Measurements from ENCODE around the gene CLIP1.

The CLIP1 gene

GRCh38 chr12:122395319-122395718 is 27.1 kb downstream of the CLIP1 start:
- H3K4me3 ChIP-seq (ENCODE audit: low read depth, low read length), result no peak overlapping the region

DNA sequence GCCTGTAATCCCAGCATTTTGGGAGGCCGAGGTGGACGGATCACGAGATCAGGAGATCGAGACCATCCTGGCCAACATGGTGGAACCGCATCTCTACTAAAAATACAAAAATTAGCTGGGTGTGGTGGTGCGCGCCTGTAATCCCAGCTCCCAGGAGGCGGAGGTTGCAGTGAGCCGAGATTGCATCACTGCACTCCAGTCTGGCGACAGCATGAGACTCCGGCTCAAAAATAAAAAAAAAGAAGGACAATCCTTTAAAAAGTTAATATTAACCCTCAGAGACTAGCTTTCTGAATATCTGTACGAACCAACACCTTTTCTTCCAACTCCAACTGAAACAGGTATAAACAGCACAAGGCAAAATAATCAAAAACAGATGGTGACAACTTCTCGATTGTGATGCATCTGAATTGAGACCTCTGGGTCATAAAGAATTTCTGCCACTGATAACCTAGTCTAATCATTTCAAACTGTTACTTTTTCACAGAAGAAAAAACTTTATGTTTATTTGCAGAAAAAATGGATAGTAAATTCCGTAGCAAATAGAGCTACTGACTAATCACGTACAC is 27.8 kb downstream of the CLIP1 start:
- H3K9ac ChIP-seq (ENCODE audit: low read length), result no peak overlapping the region
- H3K79me2 ChIP-seq (ENCODE audit: control insufficient read depth, insufficient read depth, low read length, poor library complexity), result no peaks in the 10 kb centered on the region
- no peak overlapping the region for H3K27ac ChIP-seq (ENCODE audit: low read depth, low read length)
- no peaks in the 10 kb centered on the region for H3K27me3 ChIP-seq (ENCODE audit: insufficient read depth, low read length)
- H3K36me3 ChIP-seq (ENCODE audit: control insufficient read depth in 1 of 2, insufficient read depth in 2 of 2, low read length in 2 of 2), result peaks cover 3 to 4% of the 10 kb centered on the region in 2 experiments
- no peaks in the 10 kb centered on the region for H3K79me1 ChIP-seq (ENCODE audit: low read length)
- H3K4me3 ChIP-seq (ENCODE audit: low read depth, low read length), result no peak overlapping the region
- H2BK5ac ChIP-seq (ENCODE audit: low read depth, low read length, poor library complexity), result no peak overlapping the region
- H3K23ac ChIP-seq (ENCODE audit: low read length), result no peak overlapping the region
- no peak overlapping the region for H3K18ac ChIP-seq (ENCODE audit: low read length)
- peak overlapping the region; percentile 11 for H4K91ac ChIP-seq (ENCODE audit: low read depth, low read length)
- no CpG with 5 or more reads among the region's 15 CpGs for WGBS (ENCODE audit: extremely low coverage, insufficient coverage, insufficient read length)
- H2AFZ ChIP-seq (ENCODE audit: insufficient read depth, low read length, poor library complexity), result no peak overlapping the region
- H3K4me1 ChIP-seq (ENCODE audit: control insufficient read depth in 1 of 2, insufficient read depth in 2 of 2, low read length in 2 of 2), result peaks cover 7 to 8% of the 10 kb centered on the region in 2 experiments
- H3K4ac ChIP-seq (ENCODE audit: low read depth, low read length), result no peak overlapping the region
- peak in 1 of 2 donors; percentile 41 for DNase-seq
- H3K9me3 ChIP-seq (ENCODE audit: insufficient read depth, low read depth, low read length), result no peaks in the 10 kb centered on the region
- no peak overlapping the region for H4K8ac ChIP-seq (ENCODE audit: low read depth, low read length)
- H3K14ac ChIP-seq (ENCODE audit: low read length), result no peak overlapping the region
- H4K12ac ChIP-seq (ENCODE audit: low read depth, low read length), result no peak overlapping the region
- H2BK120ac ChIP-seq (ENCODE audit: insufficient read depth, low read length, poor library complexity), result no peak overlapping the region
- H3K4me2 ChIP-seq (ENCODE audit: low read length), result no peak overlapping the region
- H2BK12ac ChIP-seq (ENCODE audit: low read length), result no peak overlapping the region
- H2AK5ac ChIP-seq (ENCODE audit: low read length), result no peak overlapping the region

More at GRCh38 chr12:122395319-122395718, 27.1 kb downstream of the CLIP1 start:
- Histone ChIP-seq H3K4me2 (ENCODE audit: low read length) (no peak overlapping the region), H4K91ac (ENCODE audit: low read depth, low read length) (no peak overlapping the region), H3K79me2 (ENCODE audit: control insufficient read depth, insufficient read depth, low read length, poor library complexity) (no peaks in the 10 kb centered on the region), H4K8ac (ENCODE audit: low read depth, low read length) (no peak overlapping the region), H3K4ac (ENCODE audit: low read depth, low read length) (no peak overlapping the region), H3K27ac (ENCODE audit: low read depth, low read length) (peak overlapping the region; percentile 44), H3K14ac (ENCODE audit: low read length) (no peak overlapping the region), H3K23ac (ENCODE audit: low read length) (no peak overlapping the region), H2AFZ (ENCODE audit: insufficient read depth, low read length, poor library complexity) (no peak overlapping the region), H2BK5ac (ENCODE audit: low read depth, low read length, poor library complexity) (no peak overlapping the region), H2BK12ac (ENCODE audit: low read length) (no peak overlapping the region), H2AK5ac (ENCODE audit: low read length) (no peak overlapping the region), H3K79me1 (ENCODE audit: low read length) (peaks cover 1% of the 10 kb centered on the region), H3K27me3 (ENCODE audit: insufficient read depth, low read length) (no peaks in the 10 kb centered on the region), H3K9ac (ENCODE audit: low read length) (no peak overlapping the region), H3K4me1 (ENCODE audit: control insufficient read depth in 1 of 2, insufficient read depth in 2 of 2, low read length in 2 of 2) (peaks cover 7% of the 10 kb centered on the region in 2 experiments), H4K12ac (ENCODE audit: low read depth, low read length) (no peak overlapping the region), H3K9me3 (ENCODE audit: insufficient read depth, low read depth, low read length) (no peaks in the 10 kb centered on the region), H2BK120ac (ENCODE audit: insufficient read depth, low read length, poor library complexity) (no peak overlapping the region), H3K36me3 (ENCODE audit: control insufficient read depth in 1 of 2, insufficient read depth in 2 of 2, low read length in 2 of 2) (peaks cover 3 to 4% of the 10 kb centered on the region in 2 experiments), H3K18ac (ENCODE audit: low read length) (no peak overlapping the region)
- WGBS (ENCODE audit: extremely low coverage, insufficient coverage, insufficient read length), result no CpG with 5 or more reads among the region's 3 CpGs
- DNase-seq, result peak; percentile 90 to 98

GRCh38 chr12:122393817-122394216 is 28.7 kb downstream of the CLIP1 start:
- Histone ChIP-seq H3K4me3 (ENCODE audit: low read depth, low read length) (no peak overlapping the region), H3K79me1 (ENCODE audit: low read length) (peaks cover 2% of the 10 kb centered on the region), H4K8ac (ENCODE audit: low read depth, low read length) (no peak overlapping the region), H2BK5ac (ENCODE audit: low read depth, low read length, poor library complexity) (no peak overlapping the region), H3K27me3 (ENCODE audit: insufficient read depth, low read length) (no peaks in the 10 kb centered on the region), H3K4me1 (ENCODE audit: control insufficient read depth in 1 of 2, insufficient read depth in 2 of 2, low read length in 2 of 2) (peaks cover 7 to 9% of the 10 kb centered on the region in 2 experiments), H3K9ac (ENCODE audit: low read length) (no peak overlapping the region), H4K91ac (ENCODE audit: low read depth, low read length) (no peak overlapping the region), H3K14ac (ENCODE audit: low read length) (no peak overlapping the region), H3K27ac (ENCODE audit: low read depth, low read length) (no peak overlapping the region), H2BK120ac (ENCODE audit: insufficient read depth, low read length, poor library complexity) (no peak overlapping the region), H3K79me2 (ENCODE audit: control insufficient read depth, insufficient read depth, low read length, poor library complexity) (peaks cover 2% of the 10 kb centered on the region), H3K23ac (ENCODE audit: low read length) (no peak overlapping the region), H2AFZ (ENCODE audit: insufficient read depth, low read length, poor library complexity) (no peak overlapping the region), H4K12ac (ENCODE audit: low read depth, low read length) (no peak overlapping the region), H3K4ac (ENCODE audit: low read depth, low read length) (no peak overlapping the region), H2AK5ac (ENCODE audit: low read length) (no peak overlapping the region), H3K36me3 (ENCODE audit: control insufficient read depth in 1 of 2, insufficient read depth in 2 of 2, low read length in 2 of 2) (peaks cover 3 to 4% of the 10 kb centered on the region in 2 experiments), H3K9me3 (ENCODE audit: insufficient read depth, low read depth, low read length) (no peaks in the 10 kb centered on the region), H2BK12ac (ENCODE audit: low read length) (no peak overlapping the region), H3K4me2 (ENCODE audit: low read length) (no peak overlapping the region), H3K18ac (ENCODE audit: low read length) (no peak overlapping the region)
- DNase-seq, result no peak
- WGBS (ENCODE audit: extremely low coverage, insufficient coverage, insufficient read length), result no CpG with 5 or more reads among the region's 4 CpGs

GRCh38 chr12:122392411-122392810 is 30.1 kb downstream of the CLIP1 start:
- Histone ChIP-seq H3K79me2 (ENCODE audit: control insufficient read depth, insufficient read depth, low read length, poor library complexity) (peaks cover 3% of the 10 kb centered on the region), H3K14ac (ENCODE audit: low read length) (no peak overlapping the region), H2AFZ (ENCODE audit: insufficient read depth, low read length, poor library complexity) (no peak overlapping the region), H3K9ac (ENCODE audit: low read length) (no peak overlapping the region), H3K36me3 (ENCODE audit: control insufficient read depth in 1 of 2, insufficient read depth in 2 of 2, low read length in 2 of 2) (peaks cover 3 to 4% of the 10 kb centered on the region in 2 experiments), H3K4me2 (ENCODE audit: low read length) (no peak overlapping the region), H3K18ac (ENCODE audit: low read length) (no peak overlapping the region), H4K12ac (ENCODE audit: low read depth, low read length) (no peak overlapping the region), H2BK12ac (ENCODE audit: low read length) (no peak overlapping the region), H3K79me1 (ENCODE audit: low read length) (peaks cover 2% of the 10 kb centered on the region), H4K8ac (ENCODE audit: low read depth, low read length) (no peak overlapping the region), H3K4me1 (ENCODE audit: control insufficient read depth in 1 of 2, insufficient read depth in 2 of 2, low read length in 2 of 2) (peaks cover 7 to 9% of the 10 kb centered on the region in 2 experiments), H4K91ac (ENCODE audit: low read depth, low read length) (no peak overlapping the region), H3K4me3 (ENCODE audit: low read depth, low read length) (no peak overlapping the region), H3K4ac (ENCODE audit: low read depth, low read length) (no peak overlapping the region), H3K9me3 (ENCODE audit: insufficient read depth, low read depth, low read length) (no peaks in the 10 kb centered on the region), H2BK120ac (ENCODE audit: insufficient read depth, low read length, poor library complexity) (no peak overlapping the region), H3K23ac (ENCODE audit: low read length) (no peak overlapping the region), H3K27me3 (ENCODE audit: insufficient read depth, low read length) (no peaks in the 10 kb centered on the region), H2BK5ac (ENCODE audit: low read depth, low read length, poor library complexity) (no peak overlapping the region), H2AK5ac (ENCODE audit: low read length) (no peak overlapping the region), H3K27ac (ENCODE audit: low read depth, low read length) (no peak overlapping the region)
- no peak for DNase-seq
- no CpG with 5 or more reads among the region's 5 CpGs for WGBS (ENCODE audit: extremely low coverage, insufficient coverage, insufficient read length)
